Activated T-cell treated with anti-CD3 and anti-CD28 coated beads, Interleukin-2, amount 50 U/mL, for 1 hour (primary cell): ENCODE results near the gene MRPL30.
"Not testable (repeated sequence)": the region's sequence is repeated elsewhere in the genome, so short reads cannot be mapped to it uniquely, and the experiment has no call there.

Source experiments
- DNase-seq: peaks from one replicate; pipeline ENCODE4 v3.0.0-alpha.2; 2020

MRPL30 gene

DNA sequence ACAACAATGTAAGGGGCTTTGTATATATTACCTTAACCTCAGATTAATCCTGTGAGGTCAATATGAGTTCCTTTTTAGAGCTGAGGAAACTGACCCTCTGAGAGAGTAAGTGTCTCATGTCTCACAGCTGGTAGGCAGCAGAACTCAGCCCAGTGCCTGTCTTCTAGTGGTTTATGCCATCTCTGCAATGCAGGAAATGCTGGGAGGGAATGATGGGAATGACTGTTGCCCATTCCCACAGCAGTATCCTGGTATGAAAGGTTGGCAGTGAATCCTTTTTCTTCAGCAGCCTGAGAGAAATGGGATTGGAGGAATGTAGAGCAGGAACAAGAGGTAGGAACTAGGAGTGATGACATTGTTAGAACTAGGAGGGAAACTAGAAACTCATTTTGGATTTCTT is 6.0 kb downstream of the MRPL30 start:
- DNase-seq = no peak

DNA sequence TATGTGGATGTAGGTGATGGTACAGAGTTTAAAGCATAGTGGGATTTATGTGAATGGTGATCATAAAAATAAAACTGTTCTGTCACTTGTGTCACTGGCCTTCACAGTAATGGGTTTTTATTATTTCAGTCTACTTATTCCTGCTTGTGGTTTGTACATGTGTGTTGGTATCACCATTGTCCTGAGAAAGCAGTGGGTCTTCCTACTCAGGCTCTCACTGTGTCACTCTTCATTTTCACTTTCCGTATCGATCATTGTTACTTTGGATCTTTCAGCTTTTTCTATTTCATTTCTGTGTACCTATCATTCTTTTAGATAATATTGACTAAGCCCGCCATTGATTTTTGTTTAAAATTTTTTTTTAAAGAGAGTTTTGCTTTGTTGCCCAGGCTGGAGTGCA is 7.4 kb downstream of the MRPL30 start:
- no peak for DNase-seq

GRCh38 chr2:99190548-99190947 is 9.6 kb downstream of the MRPL30 start:
- DNase-seq = no peak

DNA sequence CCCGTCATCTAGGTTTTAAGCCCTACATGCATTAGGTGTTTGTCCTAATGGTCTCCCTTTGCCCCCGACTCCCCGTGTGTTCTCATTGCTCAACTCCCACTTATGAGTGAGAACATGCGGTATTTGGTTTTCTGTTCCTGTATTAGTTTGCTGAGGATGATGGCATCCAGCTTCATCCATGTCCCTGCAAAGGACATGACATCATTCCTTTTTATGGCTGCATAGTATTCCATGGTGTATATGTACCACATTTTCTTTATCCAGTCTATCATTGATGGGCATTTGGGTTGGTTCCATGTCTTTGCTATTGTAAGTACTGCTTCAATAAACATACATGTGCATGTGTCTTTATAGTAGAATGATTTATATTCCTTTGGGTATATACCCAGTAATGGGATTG is 11.4 kb downstream of the MRPL30 start:
- not testable (repeated sequence) for DNase-seq

DNA sequence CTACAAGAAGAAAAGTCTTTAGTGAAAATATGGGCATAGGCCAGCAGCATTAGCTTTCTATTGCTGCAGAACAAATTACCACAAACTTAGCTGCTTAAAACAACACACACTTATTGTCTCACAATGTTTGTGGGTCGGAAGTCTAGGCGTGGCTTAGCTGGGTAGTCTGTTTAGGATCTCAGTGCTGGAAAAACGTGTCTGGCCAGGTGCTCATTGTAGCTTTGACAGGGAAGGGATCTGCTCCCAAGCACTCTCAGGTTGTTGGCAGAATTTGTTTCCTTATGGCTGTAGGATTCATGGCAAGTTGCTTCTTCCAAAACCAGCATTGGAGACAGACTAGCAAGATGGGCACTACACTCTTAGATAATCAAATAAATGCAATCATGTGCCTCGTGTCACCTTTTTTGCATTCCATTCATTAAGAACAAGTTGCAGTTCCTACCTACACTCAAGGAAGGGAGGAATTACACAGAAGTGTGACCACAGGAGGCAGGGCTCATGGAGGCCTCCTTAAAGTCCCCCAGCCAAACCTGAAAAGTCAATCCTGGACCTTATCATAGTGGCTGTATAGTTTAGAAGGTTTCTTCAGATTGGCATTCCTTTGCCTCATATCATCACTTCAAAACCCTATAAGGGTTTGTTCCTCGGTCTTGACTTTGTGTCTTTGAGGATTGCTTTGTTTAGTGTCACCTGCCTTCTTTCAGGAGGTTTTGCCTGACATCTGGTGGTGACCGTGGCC is 17.3 kb downstream of the MRPL30 start:
- no peak for DNase-seq

DNA sequence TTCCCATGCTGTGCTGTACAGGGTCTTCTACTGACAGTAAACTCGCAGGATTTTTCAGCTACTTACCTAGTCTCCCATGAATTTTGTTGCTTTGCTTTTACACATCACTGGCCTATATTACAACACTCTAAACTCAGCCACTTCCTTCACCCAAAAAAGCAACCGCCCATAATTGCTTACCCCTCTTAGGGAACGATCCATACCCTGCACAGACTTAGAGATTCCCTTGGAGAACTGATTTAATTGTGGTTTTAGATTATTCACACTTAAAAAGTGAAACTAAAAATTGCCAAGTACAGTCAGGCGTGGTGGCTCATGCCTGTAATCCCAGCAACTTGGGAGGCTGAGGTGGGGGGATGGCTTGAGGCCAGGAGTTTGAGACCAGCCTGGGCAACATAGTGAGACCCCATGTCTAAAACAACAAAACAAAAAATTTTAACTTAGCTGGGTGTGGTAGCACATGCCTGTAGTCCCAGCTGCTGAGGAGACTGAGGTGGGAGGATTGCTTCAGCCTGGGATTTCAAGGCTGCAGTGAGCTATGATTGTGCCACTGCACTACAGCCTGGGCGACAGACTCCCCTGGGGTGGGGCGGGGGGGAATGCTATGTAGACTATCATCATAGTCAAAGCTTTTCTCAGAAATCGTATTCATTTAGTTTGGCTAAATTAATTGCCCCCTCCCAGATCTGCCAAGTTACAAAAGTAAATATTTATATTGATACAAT is 19.3 kb downstream of the MRPL30 start:
- DNase-seq = no peak

DNA sequence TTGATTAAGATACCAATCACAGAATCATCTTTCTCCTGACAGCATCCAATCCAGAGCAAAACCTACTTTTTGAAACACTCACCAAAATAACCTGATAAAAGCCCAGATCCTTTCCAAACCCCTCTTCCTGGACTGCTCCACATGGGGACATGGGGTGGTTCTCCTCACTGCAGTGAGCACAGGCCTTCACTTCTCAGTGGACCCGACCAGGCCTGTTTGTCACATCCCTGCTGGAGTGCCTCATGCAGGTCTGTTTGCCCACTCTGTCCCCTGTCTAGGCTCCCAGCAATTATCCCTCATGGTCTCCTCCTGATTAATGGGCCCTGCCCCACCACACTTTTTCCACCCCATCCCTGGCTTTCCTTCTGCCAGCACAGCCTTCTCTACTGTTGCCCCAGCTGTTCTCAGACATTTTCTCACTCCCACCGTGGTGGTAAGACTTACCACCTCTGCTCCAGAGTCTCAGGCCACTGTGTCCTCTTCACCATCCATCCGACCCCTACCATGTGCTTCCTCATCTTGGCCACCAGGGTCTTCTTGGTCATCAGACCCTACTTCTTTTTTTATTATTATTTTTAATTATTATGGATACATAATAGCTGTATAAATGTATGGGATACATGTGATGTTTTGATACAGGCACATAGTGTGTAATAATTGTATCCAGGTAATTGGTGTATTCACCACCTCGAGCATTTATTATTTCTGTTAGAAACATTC is 21.1 kb downstream of the MRPL30 start:
- DNase-seq = no peak

DNA sequence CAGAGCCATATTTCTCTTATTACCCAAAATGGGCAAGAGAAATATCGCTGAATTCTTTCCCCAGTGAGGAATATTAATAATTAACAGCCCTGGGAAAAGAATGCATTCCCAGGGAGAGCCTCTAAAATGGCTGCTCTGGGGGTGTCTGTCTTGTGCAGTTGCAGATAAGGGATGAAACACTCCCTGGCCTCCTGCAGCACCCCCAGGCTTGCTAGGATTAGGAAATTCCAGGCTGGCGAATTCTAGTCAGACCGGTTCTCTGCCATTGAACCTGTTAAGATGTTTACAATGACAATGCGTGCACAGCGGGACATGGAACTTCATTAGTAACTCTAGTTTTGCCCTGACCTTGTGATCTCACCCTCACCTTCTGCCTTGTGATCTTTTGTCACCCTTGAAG is 24.5 kb downstream of the MRPL30 start:
- no peak for DNase-seq

DNA sequence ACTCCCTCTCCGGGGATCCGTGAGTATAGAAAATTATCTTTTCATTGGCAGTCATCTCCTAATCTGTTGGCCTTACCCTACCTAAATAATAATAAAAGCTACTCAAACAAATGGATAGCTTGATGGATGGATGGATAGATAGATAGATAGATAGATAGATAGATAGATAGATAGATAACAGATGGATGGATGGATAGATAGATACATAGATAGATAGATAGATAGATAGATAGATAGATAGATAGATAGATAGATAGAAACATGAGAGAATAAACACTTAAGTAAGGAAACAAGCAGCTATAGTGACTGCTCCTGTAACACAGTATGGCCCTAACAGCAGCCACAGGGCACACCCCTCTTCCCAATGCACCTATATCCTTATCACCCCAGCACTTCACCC is 35.1 kb downstream of the MRPL30 start:
- no peak for DNase-seq

DNA sequence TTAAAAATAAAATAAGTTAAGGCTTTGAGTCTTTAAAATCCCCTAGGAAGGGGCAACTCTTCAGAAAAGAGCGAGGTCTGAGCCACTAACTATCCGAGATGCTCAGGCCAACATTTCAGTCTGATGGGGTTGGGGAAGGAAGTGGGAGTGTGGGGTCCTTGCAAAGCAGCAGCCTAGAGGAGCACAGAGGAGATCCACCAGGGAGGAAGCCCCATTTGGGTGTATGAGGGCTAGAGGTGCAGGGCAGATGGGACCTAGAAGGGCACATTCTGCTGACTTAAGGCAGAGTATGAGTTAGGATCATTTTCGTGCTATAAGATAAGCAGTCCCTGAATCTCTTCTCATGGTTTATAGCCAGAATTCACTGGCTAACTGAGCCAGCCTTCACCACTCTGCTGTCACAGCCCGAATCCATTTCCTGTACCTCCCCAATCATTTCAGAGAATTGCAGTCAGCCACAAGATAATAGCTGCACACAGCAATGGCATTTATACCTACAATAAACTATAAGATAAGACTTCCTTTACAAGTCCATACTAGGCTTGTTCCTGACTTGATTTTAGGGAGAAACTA is 37.0 kb downstream of the MRPL30 start:
- DNase-seq = no peak

DNA sequence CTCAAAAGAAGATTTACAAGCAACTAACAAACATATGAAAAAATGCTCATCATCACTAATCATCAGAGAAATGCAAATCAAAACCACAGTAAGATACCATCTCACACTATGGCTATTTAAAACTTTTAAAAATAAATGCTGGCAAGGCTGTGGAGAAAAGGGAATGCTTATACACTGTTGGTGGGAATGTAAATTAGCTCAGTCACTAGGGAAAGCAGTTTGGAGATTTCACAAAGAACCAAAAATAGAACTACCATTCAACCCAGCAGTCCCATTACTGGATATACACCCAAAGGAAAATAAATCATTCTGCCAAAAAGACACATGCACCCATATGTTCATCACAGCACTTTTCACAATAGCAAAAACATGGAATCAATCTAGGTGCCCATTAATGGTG is 52.2 kb downstream of the MRPL30 start:
- DNase-seq = not testable (repeated sequence)

DNA sequence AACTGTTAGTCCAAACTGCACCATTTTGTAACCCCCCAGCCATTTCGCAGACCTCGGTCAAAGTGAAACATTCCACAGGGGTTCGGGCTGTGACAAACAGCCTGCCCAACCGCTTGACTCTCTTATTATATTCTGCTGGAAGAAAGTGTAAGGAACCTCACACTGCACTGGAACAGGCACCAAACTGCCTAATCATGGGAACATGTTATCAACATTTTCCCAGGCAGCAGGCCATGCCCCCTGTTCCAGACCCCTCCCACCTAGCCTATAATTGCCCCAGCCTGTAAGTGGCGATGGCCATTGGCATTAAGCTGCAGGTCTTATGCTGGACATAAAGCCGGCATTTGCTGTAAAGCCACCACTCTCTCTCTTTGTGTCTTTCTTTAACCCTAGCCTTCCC is 57.6 kb downstream of the MRPL30 start:
- DNase-seq = no peak

- no peak for DNase-seq
Measured at GRCh38 chr2:99240431-99240830, 59.4 kb downstream of the MRPL30 start.

DNA sequence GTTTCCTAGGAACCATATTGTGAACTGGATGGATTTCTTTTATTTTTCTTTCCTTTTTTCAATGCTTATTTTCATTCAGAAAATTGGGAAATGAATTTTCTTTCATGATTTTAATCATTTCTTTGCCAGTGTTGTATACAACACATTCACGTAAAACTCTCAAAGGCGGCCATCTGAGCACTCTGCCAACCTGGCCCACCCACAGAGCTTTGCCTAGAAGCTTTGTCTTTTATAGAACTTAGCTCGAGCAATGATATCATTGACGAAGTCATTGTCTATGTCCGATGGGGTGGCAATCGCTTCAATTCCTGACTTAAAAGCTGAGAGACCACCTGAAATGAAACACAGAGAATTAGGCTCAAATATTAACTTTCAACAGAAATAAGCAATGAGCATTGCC is 61.2 kb downstream of the MRPL30 start:
- DNase-seq = no peak
